Activated naive CD8-positive, alpha-beta T cell treated with anti-CD3 and anti-CD28 coated beads, Interleukin-2, amount 50 U/mL, for 16 hours (primary cell): ENCODE results near the gene KCNK15.

ENCODE experiments used
- DNase-seq: peaks from one replicate; pipeline ENCODE4 v3.0.0-alpha.2; 2020; ENCODE audit warnings: low read depth, low spot score

KCNK15 gene

DNA sequence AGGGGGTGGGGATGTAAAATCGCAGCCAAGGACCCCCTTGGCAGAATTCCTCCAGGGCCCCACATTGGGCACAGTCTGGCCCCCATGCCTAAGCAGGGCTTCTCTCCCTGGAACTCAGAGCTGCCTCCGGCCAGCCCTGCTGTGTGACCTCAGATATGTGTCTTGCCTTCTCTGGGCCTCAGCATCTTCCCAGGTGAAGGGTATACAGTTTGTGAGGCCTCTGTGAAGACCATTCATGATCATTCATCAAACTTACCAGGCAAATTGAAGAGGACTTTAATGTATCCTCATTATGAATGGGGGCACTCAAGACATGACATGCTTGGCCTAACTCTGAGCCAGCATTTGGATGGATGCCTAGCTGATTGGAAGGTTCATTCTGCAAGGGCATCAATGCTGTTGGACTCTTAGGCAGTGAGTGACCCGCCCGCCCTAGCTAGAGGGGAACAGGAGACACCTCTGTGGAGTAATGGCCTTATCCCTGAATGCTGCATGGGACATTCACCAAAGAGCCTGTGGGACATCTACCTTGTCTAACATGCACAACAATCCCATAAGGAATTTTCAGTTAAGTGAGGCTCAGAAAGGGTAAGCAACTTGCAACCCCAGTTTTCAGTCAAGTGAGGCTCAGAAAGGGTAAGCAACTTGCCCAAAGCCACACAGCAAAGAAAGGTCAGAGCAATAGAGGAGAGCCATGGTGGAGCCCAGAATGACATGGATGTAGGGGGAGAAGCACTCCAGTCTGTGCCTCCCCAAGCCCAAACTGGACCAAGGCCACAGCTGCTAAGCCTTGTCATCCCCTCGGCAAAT lies 30.0 kb upstream of the KCNK15 start:
- no peak for DNase-seq

DNA sequence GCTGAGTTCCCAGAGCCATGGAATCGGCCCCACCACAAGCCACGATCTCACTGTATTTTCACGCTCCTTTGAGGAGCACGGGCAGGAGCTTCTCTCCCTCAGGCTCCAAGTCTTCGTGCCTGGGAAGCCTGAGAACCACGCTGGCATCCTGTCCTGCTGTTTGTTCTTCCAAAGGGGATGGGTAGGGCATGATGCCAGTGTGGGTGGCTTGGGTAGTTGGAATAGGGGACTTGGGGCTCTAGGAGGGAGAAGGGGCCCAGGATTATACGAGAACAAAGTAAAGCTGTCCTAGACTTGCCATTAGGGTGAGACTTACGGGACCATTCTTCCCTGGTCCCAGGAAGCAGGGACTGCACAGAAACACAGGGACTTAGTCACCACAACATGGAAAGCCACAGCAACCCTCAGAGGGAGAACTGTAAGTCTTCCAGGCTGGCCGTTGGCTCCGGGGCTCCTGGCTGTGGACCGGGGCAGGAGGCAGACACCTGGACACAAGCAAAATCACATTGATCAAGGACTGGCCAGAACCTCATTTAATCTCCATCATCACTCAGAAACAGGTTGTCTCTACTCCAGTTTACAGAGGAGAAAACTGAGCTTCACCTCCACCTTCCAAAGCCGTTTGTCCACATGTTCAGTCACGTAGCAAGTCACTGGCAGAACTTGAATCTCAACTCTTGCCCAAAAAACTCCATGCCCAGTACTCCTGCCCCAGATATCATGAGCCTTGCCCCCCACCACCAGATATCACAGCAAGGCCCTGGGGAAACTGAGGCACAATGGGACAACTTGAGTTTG lies 29.2 kb upstream of the KCNK15 start:
- DNase-seq, result no peak

DNA sequence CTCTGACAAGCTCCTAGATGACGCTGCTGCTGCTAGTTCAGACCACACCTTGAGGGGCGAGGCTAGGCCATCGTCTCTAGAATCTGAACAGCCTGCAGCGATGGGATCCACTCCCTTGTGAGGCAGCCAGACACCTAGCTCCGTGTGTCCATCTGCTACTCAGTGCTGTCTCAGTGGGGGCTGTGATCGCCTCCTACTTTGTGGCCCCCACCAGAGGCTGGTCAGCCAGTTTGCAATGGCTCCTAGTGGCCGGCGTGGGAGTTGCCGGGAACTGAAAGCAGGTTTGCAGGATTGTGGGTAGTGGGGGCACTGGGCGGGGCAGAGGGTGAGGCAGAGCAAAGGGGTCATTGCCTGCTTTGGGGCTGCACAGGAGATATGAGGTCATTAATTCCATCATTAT lies 27.7 kb upstream of the KCNK15 start:
- DNase-seq, result no peak

DNA sequence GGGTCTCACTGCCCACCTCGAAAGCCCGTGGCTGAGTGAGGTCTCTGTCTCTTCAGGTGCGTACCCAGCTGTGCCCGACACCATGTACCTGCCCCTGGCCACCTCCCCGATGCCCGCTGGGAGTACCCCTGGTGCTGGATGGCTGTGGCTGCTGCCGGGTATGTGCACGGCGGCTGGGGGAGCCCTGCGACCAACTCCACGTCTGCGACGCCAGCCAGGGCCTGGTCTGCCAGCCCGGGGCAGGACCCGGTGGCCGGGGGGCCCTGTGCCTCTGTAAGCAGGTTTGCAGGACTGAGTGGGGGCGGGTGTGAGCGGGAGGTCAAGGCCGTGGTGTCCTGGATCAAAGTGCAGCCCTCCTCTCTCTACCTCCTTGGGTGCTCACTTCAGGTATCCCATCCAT lies 25.8 kb upstream of the KCNK15 start:
- DNase-seq, result no peak

DNA sequence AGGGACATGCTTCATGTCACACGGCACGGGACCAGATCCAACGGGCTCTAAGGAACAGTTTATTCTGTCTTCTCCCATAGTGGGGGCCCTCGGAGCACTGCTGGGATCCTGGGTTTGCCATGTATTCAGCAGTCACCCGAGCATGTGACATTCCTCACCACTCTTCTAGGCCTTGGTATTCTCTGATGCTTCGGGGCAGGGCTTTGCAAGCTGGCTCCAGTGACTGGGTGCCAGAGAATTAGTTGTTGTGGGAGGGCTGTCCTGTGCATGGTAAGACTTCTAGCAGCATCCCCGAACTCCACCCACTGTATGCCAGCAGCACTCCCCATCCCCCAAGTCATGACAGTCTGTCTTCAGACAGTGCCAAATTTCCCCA lies 25.1 kb upstream of the KCNK15 start:
- no peak for DNase-seq

DNA sequence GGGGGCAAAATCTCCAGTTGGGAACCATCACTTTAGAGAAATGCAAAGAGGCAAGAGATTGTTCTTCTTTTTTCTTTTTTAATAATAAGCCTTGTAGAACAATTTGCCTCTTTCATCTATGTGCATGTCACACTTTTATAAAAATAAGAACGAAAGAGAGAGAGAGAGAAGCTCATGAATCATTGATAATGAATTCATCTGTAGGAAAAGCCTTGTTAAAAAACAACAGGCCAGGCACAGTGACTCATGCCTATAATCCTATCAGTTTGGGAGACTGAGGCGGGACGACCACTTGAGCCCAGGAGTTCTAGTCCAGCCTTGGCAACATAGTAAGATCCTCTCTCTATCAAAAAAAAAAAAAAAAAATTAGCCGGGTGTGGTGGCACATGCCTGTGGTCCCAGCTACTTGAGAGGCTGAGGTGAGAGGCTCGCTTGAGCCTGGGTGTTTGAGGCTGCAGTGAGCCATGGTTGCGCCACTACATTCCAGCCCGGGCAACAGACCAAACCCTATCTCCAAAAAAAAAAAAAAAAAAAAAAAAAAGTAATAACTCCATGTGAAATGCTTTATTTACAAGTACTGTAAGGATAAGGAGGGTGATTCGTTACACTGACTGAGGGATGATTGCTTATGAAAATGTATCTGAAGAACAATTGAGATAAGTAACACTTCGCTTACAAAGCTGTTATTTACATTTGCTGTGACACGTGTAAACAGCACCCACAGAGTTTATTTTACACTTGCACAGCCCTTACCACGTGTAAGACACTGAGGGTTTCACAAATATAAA lies 24.5 kb upstream of the KCNK15 start:
- DNase-seq, result no peak

DNA sequence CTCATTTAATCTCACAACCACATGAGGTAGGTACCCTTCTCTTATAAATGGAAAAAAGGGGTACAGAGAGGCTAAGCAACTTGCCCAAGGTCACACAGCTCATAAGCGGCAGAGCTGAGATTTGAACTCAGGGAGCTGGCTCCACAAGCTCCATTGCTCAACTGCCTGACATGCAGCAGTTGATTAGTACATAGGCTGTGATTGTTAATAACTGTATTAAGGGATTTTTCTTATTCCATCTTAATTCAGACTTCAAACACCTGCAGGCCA lies 23.9 kb upstream of the KCNK15 start:
- DNase-seq, result no peak

DNA sequence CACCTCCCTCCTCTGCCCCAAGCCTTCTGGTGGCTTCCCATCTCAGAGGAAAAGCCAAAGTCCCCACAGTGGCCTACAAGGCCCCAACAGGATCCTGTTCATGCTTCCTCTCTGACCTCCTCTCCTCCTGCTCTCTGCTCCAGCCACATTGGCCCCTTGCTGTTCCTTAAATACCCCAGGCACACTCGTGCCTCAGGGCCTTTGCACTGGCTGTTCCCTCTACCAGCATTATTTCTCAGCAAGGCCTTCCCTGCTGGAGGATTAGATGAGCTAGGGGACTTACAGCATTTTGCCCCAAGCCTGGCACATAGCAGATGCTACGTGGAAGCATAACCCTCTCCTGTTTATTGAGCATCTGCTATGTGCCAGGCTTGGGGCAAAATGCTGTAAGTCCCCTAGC lies 22.7 kb upstream of the KCNK15 start:
- no peak for DNase-seq

DNA sequence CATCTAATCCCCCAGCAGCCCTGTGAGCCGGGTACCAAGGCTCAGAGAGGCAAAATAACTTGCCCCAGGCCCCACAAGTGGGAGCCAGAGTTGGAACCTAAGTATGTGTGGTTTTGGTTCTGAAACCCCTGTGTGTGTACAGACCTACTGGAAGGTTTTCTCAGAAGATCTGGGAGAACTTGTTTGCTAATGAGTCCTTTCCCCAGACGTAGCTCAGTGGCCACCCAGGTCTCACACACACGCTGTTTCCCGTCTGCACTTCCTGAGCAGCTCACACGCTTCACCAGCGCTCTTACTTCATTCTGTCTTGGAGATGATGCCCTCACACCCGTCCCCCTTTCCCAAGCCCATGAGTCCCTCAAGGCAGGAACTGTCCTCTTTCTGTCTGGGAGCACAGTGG lies 22.3 kb upstream of the KCNK15 start:
- DNase-seq, result no peak

DNA sequence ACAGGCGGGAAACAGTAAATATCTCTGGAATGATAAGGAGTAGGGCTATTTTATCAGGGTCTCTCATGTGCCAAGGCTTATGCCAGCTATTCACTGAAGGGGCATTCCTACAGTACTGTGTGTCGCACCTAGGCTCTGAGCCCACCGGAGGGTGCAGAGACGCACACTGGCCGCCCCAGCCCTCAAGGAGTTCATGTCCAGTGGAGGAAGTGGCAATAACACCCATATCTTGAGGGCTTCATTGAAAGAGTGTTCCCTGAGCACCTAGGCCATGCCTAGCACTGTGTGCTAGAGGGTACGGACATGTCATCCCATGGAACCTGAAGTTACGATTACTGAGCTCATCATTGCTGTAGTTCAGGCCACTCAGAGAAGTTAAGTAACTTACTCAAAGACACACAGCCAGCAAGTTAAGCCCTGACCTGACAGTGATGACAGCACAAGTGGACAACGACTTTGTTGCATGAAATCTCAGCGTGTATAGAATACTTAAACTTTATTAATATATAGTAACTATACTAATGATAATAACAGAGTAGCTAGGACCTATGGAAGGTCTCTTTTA lies 21.8 kb upstream of the KCNK15 start:
- no peak for DNase-seq

DNA sequence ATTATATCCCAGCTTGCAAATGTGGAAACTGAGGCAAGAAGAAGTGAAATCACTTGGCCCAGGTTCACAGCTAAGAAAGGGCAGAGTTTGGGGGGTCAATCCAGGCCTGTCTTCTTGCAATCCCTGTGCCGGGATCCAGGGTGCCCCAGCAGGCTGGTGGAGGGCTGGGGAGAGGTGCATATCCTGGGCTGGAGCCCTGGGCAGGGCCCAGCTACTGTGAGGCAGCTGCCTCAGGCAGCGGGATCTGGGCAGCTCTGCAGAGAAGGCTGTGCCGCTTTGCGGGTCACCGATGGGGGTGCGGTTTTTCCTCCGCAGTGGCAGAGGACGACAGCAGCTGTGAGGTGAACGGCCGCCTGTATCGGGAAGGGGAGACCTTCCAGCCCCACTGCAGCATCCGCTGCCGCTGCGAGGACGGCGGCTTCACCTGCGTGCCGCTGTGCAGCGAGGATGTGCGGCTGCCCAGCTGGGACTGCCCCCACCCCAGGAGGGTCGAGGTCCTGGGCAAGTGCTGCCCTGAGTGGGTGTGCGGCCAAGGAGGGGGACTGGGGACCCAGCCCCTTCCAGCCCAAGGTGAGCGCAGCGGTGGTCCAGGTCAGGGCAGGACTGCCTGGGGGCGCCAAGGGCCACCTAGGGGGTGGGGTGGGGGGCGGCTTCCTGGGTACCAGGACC lies 21.1 kb upstream of the KCNK15 start:
- DNase-seq, result no peak

DNA sequence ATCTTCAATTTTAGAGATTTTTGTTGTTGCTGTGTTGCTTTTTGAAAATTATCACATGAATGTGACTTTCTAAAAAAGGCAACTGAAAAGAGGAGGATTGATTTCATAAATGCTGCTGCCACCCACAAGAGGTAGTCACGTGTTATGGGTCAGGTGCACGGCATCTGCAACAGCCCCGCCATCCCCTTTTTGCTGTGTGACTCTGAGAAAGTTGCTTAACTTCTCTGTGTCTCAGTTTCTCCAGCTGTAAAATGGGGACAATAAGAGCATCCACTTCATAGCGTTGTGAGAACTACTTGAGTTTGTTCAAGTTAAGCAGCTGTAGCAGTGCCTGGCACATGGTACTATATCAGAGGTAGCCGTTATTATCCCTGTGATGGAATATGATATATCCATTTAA lies 19.8 kb upstream of the KCNK15 start:
- DNase-seq, result no peak

DNA sequence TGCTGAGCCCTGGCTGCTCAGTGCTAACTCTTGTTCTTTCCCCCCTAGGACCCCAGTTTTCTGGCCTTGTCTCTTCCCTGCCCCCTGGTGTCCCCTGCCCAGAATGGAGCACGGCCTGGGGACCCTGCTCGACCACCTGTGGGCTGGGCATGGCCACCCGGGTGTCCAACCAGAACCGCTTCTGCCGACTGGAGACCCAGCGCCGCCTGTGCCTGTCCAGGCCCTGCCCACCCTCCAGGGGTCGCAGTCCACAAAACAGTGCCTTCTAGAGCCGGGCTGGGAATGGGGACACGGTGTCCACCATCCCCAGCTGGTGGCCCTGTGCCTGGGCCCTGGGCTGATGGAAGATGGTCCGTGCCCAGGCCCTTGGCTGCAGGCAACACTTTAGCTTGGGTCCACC lies 18.6 kb upstream of the KCNK15 start:
- DNase-seq, result no peak

DNA sequence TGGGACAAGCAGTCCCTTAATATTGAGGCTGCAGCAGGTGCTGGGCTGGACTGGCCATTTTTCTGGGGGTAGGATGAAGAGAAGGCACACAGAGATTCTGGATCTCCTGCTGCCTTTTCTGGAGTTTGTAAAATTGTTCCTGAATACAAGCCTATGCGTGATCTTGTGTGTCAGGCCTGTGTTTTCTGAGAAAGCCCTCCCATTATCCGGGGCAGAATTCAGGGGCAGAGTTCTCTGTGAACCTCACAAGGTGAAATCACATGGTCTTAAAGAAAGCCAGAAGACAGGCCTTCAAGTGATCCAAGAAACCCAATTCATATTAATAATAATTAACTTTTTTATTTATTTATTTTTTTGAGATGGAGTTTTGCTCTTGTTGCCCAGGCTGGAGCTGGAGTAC lies 18.0 kb upstream of the KCNK15 start:
- DNase-seq, result no peak

DNA sequence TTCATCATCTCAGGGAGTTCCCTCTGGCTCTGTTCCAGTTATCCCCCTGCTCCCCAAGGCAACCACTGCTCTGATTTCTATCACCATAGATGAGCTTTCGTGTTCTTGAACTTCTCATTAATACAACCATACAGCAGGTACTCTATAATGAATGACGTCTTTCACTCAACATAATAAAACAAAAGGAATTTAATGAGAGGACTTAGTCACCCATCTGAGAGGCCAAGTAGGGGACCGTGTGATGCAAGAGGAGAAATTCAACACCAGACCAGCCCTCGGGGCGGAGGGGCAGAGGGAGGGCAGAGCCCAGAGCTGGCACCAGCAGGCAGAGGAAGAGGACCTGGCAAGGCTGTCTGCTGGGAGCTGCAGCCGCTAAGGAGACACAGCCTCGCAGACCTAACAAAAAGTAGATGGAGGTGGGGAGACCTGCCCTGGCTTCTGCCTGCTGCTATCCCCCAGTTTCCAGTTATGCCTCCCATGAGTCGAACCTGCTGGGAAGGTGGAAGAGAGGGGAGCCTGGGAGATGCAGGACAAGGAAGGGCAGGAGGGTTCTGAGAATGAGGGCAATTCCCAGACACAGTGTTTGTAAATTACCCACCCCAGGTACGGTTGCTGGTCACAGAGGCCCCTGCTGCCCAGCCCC lies 16.7 kb upstream of the KCNK15 start:
- DNase-seq, result no peak

DNA sequence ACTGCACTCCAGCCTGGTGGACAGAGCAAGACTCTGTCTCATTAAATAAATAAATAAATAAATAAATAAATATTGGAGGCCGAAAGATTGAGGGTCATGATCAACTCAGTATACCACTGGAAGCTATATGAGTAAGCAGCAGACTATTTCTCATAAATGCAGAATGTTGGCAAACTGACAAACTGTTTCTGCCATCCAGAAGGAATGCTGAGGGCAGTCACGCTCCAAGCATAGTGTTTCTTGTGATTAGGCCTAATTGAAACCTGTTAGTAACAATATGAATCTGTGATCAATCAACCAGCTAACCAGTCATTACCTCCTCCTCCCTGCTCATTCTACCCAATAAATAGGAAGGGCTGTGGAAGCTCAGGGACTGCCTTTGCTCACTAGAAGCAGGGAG lies 15.2 kb upstream of the KCNK15 start:
- no peak for DNase-seq

DNA sequence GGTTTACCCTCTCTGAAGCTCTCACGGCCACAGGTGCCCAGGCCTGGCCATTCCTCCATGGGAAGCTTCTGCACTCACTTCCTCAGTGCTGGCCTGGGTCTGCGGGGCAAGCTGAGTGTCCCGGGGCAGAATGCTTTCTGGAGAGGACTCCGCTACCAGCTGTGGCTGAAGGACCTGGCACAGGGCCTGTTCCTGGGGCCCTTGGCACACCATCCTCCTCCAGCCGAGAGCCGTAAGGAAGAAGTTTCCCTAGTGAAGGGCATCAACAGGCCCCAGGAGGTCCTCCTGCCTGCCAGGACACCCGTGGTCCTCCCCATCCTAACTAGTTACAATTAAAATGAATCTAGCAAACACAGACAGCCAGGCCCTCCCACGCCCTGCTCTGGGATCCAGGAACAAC lies 14.0 kb upstream of the KCNK15 start:
- DNase-seq, result no peak

DNA sequence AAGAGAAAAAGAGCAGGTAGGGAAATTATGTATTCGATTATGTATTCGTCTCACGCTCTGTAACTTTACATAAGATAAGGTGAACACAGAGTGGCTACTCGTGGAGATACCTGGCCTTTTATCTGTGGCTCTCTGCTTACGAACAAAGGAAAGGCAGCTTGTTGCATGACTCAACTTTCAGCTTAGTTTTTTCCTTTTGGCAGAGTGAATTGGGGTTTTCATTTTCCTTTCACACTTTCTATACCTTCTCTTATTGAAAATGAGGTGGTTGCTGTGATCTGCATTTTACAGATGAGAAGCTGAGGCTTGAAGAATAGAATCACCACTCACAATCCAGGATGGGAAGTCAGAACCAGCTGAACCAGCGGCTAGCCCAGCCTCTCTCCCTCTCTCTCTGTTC lies 13.3 kb upstream of the KCNK15 start:
- no peak for DNase-seq

DNA sequence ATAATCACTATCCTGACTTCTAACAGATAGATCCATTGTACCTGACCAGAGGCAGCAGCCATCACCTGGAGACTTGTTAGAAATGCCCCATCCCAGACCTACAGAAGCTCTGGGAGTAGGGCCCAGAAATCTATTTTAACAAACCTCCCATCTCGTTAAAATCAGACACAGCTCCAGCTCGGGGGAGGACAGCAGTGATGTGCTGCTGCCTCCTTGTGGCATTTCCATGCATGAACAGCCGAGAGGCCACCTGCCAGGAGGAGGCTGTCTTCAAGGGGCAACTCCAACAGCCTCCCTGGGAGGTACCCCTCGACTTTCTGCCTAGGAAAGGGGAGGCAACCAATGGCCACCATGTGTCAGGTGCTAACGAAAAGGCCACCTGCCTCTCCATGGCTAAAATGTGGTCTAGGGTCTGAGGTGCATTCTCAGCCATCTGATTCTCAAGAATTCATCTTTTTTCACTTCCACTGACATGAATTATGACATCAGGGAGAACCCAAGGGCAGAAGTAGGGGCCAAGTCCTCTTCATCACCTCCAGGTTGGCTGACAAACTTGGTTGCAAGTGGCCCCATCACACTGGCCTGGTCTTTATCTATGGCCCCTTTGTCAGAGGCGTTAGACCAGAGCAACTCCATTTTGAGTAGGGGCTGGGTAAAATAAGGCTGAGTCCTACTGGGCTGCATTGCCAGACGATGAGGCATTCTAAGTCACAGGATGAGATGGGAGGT lies 12.2 kb upstream of the KCNK15 start:
- peak; percentile 27 for DNase-seq

DNA sequence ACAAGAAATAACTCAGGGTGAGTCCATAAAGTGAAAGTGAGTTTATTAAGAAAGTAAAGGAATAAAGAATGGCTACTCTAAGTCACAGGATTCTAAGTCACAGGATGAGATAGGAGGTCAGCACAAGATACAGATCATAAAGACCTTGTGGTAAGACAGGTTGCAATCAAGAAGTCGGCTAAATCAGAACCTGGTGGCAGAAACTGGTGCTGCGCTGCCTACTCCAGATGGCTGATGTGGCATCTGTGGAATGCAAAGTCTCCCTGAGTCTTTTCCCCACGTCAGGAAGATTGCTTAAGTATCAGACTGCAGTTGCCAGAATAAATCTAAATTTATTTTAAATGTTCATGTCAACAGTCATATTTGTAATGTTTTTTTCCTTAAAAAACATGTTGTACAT lies 10.7 kb upstream of the KCNK15 start:
- no peak for DNase-seq

DNA sequence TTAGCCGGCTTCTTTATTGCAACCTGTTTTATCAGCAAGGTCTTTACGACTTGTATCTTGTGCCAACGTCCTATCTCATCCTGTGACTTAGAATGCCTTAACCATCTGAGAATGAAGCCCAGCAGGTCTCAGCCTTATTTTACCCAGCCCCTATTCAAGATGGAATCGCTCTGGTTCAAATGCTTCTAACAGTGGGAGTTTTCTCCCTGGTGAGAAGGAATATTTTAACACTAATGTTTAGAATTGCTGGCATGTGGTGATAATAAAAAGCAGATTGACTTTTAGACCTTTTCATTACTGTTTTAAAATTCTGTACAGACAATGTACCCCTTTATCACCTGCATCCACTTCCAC lies 9.9 kb upstream of the KCNK15 start:
- no peak for DNase-seq
